HG03571 (cell line): Measurements from ENCODE around the gene CBARP.

Experiments used
- ATAC-seq: cut with Tn5 transposase; IDR thresholded peaks from one replicate; pipeline ENCODE4 v1.9.1; 2021; ENCODE audit not compliant: unreplicated experiment

Gene CBARP

GRCh38 chr19:1239796-1240737, 2.3 kb upstream of the CBARP start:
- ATAC-seq = no peak

- no peak for ATAC-seq
Measured at GRCh38 chr19:1239420-1239795, 1.6 kb upstream of the CBARP start.

GRCh38 chr19:1238369-1239303, 831 bp upstream of the CBARP start:
- ATAC-seq = no peak

GRCh38 chr19:1237027-1237659, 662 bp downstream of the CBARP start:
- ATAC-seq = no peak

- ATAC-seq = no peak
Measured at GRCh38 chr19:1236576-1236975, 1.2 kb downstream of the CBARP start.

GRCh38 chr19:1235625-1236538, 1.9 kb downstream of the CBARP start:
- ATAC-seq = no peak

- ATAC-seq = no peak
Measured at GRCh38 chr19:1234955-1235380, 2.8 kb downstream of the CBARP start.

- no peak for ATAC-seq
Measured at GRCh38 chr19:1234051-1234954, 3.5 kb downstream of the CBARP start.

GRCh38 chr19:1233115-1233667, 4.6 kb downstream of the CBARP start:
- ATAC-seq = no peak

GRCh38 chr19:1232652-1233072, 5.1 kb downstream of the CBARP start:
- no peak for ATAC-seq

GRCh38 chr19:1231729-1232637, 5.8 kb downstream of the CBARP start:
- no peak for ATAC-seq

- ATAC-seq = no peak
Measured at GRCh38 chr19:1230783-1231489, 6.9 kb downstream of the CBARP start.

GRCh38 chr19:1229924-1230782, 7.7 kb downstream of the CBARP start:
- no peak for ATAC-seq

GRCh38 chr19:1229056-1229923, 8.5 kb downstream of the CBARP start:
- no peak for ATAC-seq
